HepG2 (cell line): ENCODE data around the gene KLK14. TPM values are rescaled to one million over a fixed set of nuclear protein-coding genes. Genes with fewer than 3 reads are reported as not detected.
A peak's percentile ranks its signal among the peaks of the same experiment; 100 is the strongest.

ENCODE experiments used
- DMAP1 ChIP-seq: IDR thresholded peaks from 2 replicates; pipeline ENCODE4 v1.6.1; 2016
- HNRNPLL ChIP-seq: fragments of 200-400 bp; formaldehyde crosslinking; IDR thresholded peaks from 2 replicates; pipeline ENCODE4 v1.6.1; 2017; ENCODE audit warnings: mild to moderate bottlenecking, low read depth, low read length; ENCODE audit not compliant: poor library complexity, severe bottlenecking
- NCOA5 ChIP-seq: sonication (generic); formaldehyde crosslinking; IDR thresholded peaks from 2 replicates; pipeline ENCODE4 v1.4.0; 2020; ENCODE audit warnings: missing genetic modification reagents
- SMARCE1 ChIP-seq: fragments of 450-650 bp; IDR thresholded peaks from 2 replicates; pipeline ENCODE4 v1.6.1; 2017; ENCODE audit warnings: borderline replicate concordance
- TEAD3 ChIP-seq: optimal IDR thresholded peaks from 2 replicates; pipeline ENCODE3; 2016; ENCODE audit warnings: borderline replicate concordance
- XBP1 ChIP-seq: sonication (generic); formaldehyde crosslinking; IDR thresholded peaks from 2 replicates; pipeline ENCODE4 v1.5.0; 2020; ENCODE audit warnings: missing genetic modification reagents
- XRCC5 ChIP-seq: fragments of 200-400 bp; formaldehyde crosslinking; optimal IDR thresholded peaks from 2 replicates; pipeline ENCODE3; 2017; ENCODE audit warnings: mild to moderate bottlenecking, low read length
- ZIK1 ChIP-seq: sonication (generic); formaldehyde crosslinking; IDR thresholded peaks from 2 replicates; pipeline ENCODE4 v1.5.0; 2020; ENCODE audit warnings: mild to moderate bottlenecking, low read depth, missing genetic modification reagents, borderline replicate concordance
- ZNF441 ChIP-seq: sonication (generic); formaldehyde crosslinking; IDR thresholded peaks from 2 replicates; pipeline ENCODE4 v1.7.0; 2021; ENCODE audit warnings: missing genetic modification reagents, borderline replicate concordance
- ZNF547 ChIP-seq: sonication (generic); formaldehyde crosslinking; IDR thresholded peaks from 2 replicates; pipeline ENCODE4 v1.5.1; 2020; ENCODE audit warnings: mild to moderate bottlenecking, missing genetic modification reagents
- polyA plus RNA-seq, 8 experiments: library from polyadenylated mRNA; depleted of rRNA in 3 of 8; stranded (reverse) in 7 of 8; unstranded in 1 of 8; fragments of >200 nt; fragmentation: Illumina TruSeq in 4 of 8; extraction: Trizol in 4 of 8; gene quantifications; 2 replicates each; pipeline versions ENCODE4 v1.2.1 to v1.2.3, GENCODE V29; 2011 to 2016; ENCODE audit warnings: low read depth in 4 of 8, missing spikeins in 1 of 8, mixed read lengths in 1 of 8; ENCODE audit not compliant: insufficient read depth in 1 of 8
- total RNA-seq, 5 experiments: library from RNA; depleted of rRNA; stranded (reverse); fragments of >200 nt; fragmentation: Illumina TruSeq; extraction: Trizol; gene quantifications; 2 replicates each; pipeline ENCODE4 v1.2.3, GENCODE V29; 2016; ENCODE audit warnings: low read depth in 1 of 5
- TF ChIP-seq, protein P1 (sequence below): sonication (generic); formaldehyde crosslinking; IDR thresholded peaks from 2 replicates; pipeline ENCODE4 v1.4.0; 2020; ENCODE audit warnings: missing genetic modification reagents, borderline replicate concordance
- TF ChIP-seq, protein P2 (sequence below): sonication (generic); formaldehyde crosslinking; IDR thresholded peaks from 2 replicates; pipeline ENCODE4 v1.4.0; 2020; ENCODE audit warnings: missing genetic modification reagents
- TF ChIP-seq, protein P3 (sequence below): sonication (generic); formaldehyde crosslinking; conservative IDR thresholded peaks from 2 replicates; pipeline ENCODE4 v1.4.0; 2020; ENCODE audit warnings: missing genetic modification reagents
- TF ChIP-seq, protein P4 (sequence below): IDR thresholded peaks from 2 replicates; pipeline ENCODE4 v1.6.1; 2016; ENCODE audit warnings: low read depth, control low read depth
- TF ChIP-seq, protein P5 (sequence below): IDR thresholded peaks from 2 replicates; pipeline ENCODE4 v1.6.1; 2016
- TF ChIP-seq, protein P6 (sequence below): IDR thresholded peaks from 2 replicates; pipeline ENCODE4 v1.6.1; 2012; ENCODE audit warnings: inconsistent platforms
- TF ChIP-seq, protein P7 (sequence below): sonication (generic); formaldehyde crosslinking; conservative IDR thresholded peaks from 2 replicates; pipeline ENCODE4 v1.4.0; 2020; ENCODE audit warnings: missing genetic modification reagents

The KLK14 gene
- total and polyA plus RNA-seq, 2 of the 13 experiments (the other 11 are each of a cell fraction or from before 2014, with no cell fraction given), result not detected

DNA sequence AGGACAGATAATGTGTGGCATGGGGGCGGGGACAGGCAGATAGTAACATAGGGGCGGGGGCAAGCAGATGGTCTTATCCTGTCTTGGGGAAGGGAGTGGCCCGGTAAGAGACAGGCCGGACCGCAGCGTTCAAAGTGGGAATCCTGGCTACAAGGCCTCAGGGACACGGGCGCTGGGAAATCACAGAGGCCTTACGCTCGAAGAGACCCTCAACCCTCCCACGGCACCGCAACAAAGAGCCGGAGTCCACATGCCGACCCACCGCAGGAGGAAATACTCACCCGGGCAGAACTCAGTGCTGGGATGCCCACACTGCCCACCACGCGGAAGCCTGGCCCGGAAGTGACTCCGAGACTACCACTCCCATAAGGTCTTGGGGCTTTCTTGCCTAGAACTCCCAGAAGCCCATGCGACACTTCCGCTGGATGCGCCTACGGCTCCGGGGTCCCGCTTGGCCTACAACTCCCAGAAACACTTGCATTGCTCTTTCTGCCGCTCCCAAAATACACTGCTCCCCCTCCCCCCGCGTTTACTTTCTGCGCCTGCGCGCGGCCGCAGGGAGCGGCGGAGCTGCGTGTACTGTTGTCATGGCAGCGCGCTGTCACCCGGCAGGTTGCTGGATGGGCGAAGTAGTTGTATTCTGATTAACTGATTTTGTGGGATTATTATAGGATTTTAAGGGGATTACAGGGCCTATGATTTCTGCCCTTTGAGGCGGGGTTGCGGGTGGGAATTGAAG lies 25.5 kb upstream of the KLK14 start, which contains the start of gene CTU1 (continued):
- TF ChIP-seq, protein P1, sequence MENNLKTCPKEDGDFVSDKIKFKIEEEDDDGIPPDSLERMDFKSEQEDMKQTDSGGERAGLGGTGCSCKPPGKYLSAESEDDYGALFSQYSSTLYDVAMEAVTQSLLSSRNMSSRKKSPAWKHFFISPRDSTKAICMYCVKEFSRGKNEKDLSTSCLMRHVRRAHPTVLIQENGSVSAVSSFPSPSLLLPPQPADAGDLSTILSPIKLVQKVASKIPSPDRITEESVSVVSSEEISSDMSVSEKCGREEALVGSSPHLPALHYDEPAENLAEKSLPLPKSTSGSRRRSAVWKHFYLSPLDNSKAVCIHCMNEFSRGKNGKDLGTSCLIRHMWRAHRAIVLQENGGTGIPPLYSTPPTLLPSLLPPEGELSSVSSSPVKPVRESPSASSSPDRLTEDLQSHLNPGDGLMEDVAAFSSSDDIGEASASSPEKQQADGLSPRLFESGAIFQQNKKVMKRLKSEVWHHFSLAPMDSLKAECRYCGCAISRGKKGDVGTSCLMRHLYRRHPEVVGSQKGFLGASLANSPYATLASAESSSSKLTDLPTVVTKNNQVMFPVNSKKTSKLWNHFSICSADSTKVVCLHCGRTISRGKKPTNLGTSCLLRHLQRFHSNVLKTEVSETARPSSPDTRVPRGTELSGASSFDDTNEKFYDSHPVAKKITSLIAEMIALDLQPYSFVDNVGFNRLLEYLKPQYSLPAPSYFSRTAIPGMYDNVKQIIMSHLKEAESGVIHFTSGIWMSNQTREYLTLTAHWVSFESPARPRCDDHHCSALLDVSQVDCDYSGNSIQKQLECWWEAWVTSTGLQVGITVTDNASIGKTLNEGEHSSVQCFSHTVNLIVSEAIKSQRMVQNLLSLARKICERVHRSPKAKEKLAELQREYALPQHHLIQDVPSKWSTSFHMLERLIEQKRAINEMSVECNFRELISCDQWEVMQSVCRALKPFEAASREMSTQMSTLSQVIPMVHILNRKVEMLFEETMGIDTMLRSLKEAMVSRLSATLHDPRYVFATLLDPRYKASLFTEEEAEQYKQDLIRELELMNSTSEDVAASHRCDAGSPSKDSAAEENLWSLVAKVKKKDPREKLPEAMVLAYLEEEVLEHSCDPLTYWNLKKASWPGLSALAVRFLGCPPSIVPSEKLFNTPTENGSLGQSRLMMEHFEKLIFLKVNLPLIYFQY (CRISPR knock-in tag), result 0 out of 2 replicates have a peak, but pooled peaks have one; percentile 33
- TF ChIP-seq, protein P2, sequence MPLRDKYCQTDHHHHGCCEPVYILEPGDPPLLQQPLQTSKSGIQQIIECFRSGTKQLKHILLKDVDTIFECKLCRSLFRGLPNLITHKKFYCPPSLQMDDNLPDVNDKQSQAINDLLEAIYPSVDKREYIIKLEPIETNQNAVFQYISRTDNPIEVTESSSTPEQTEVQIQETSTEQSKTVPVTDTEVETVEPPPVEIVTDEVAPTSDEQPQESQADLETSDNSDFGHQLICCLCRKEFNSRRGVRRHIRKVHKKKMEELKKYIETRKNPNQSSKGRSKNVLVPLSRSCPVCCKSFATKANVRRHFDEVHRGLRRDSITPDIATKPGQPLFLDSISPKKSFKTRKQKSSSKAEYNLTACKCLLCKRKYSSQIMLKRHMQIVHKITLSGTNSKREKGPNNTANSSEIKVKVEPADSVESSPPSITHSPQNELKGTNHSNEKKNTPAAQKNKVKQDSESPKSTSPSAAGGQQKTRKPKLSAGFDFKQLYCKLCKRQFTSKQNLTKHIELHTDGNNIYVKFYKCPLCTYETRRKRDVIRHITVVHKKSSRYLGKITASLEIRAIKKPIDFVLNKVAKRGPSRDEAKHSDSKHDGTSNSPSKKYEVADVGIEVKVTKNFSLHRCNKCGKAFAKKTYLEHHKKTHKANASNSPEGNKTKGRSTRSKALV (CRISPR knock-in tag), result 0 out of 2 replicates have a peak, but pooled peaks have one; percentile 38
- TF ChIP-seq XBP1 (no peak), ZIK1 (CRISPR knock-in tag) (no peak), DMAP1 (peak; percentile 91), ZNF547 (peak; percentile 55; the same call in 1 of the 2 replicates), ZNF441 (CRISPR knock-in tag) (no peak), SMARCE1 (no peak), TEAD3 (CRISPR knock-in tag) (peak; percentile 63), HNRNPLL (peak; percentile 86), XRCC5 (peak; percentile 32), NCOA5 (CRISPR knock-in tag) (no peak)
- TF ChIP-seq, protein P3, sequence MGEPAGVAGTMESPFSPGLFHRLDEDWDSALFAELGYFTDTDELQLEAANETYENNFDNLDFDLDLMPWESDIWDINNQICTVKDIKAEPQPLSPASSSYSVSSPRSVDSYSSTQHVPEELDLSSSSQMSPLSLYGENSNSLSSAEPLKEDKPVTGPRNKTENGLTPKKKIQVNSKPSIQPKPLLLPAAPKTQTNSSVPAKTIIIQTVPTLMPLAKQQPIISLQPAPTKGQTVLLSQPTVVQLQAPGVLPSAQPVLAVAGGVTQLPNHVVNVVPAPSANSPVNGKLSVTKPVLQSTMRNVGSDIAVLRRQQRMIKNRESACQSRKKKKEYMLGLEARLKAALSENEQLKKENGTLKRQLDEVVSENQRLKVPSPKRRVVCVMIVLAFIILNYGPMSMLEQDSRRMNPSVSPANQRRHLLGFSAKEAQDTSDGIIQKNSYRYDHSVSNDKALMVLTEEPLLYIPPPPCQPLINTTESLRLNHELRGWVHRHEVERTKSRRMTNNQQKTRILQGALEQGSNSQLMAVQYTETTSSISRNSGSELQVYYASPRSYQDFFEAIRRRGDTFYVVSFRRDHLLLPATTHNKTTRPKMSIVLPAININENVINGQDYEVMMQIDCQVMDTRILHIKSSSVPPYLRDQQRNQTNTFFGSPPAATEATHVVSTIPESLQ, result 0 out of 2 replicates have a peak, but pooled peaks have one; percentile 74
- TF ChIP-seq, protein P4, sequence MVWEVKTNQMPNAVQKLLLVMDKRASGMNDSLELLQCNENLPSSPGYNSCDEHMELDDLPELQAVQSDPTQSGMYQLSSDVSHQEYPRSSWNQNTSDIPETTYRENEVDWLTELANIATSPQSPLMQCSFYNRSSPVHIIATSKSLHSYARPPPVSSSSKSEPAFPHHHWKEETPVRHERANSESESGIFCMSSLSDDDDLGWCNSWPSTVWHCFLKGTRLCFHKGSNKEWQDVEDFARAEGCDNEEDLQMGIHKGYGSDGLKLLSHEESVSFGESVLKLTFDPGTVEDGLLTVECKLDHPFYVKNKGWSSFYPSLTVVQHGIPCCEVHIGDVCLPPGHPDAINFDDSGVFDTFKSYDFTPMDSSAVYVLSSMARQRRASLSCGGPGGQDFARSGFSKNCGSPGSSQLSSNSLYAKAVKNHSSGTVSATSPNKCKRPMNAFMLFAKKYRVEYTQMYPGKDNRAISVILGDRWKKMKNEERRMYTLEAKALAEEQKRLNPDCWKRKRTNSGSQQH (CRISPR knock-in tag), result peak; percentile 69; the same call in 1 of the 2 replicates
- TF ChIP-seq, protein P5, sequence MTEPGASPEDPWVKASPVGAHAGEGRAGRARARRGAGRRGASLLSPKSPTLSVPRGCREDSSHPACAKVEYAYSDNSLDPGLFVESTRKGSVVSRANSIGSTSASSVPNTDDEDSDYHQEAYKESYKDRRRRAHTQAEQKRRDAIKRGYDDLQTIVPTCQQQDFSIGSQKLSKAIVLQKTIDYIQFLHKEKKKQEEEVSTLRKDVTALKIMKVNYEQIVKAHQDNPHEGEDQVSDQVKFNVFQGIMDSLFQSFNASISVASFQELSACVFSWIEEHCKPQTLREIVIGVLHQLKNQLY, result no peak
- TF ChIP-seq, protein P6, sequence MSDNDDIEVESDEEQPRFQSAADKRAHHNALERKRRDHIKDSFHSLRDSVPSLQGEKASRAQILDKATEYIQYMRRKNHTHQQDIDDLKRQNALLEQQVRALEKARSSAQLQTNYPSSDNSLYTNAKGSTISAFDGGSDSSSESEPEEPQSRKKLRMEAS, result peak; percentile 87
- TF ChIP-seq, protein P7, sequence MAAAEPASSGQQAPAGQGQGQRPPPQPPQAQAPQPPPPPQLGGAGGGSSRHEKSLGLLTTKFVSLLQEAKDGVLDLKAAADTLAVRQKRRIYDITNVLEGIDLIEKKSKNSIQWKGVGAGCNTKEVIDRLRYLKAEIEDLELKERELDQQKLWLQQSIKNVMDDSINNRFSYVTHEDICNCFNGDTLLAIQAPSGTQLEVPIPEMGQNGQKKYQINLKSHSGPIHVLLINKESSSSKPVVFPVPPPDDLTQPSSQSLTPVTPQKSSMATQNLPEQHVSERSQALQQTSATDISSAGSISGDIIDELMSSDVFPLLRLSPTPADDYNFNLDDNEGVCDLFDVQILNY (CRISPR knock-in tag), result no peak
